HepG2 (cell line): ENCODE measurements around the gene WNT4. TPM values are rescaled to one million over a fixed set of nuclear protein-coding genes. Genes with fewer than 3 reads are reported as not detected.

Source experiments
- ATAC-seq: fragments of 200-7000 bp; cut with Tn5 transposase; 3 replicates; pipeline ENCODE4 v1.9.1; 2020; ENCODE audit warnings: mild to moderate bottlenecking, moderate library complexity
- BruUV-seq: library from RNA; stranded (reverse); fragments of 400-500 nt; replicated peaks from 2 replicates; lab custom pipeline; 2021; lab: Mats Ljungman, UMichigan
- CTCF ChIA-PET: fragments of 300-600 bp; formaldehyde crosslinking; extraction: SDS; loops from one replicate; lab custom pipeline; 2021; ENCODE audit warnings: low total read pairs, inconsistent platforms, low intra/inter-chr PET ratio; lab: Yijun Ruan, JAX
- POLR2A ChIA-PET: fragments of 350-600 bp; sonication (Branson Sonifier 250); formaldehyde crosslinking; loops from one replicate; lab custom pipeline; 2020; ENCODE audit warnings: antibody characterized with exemption, inconsistent platforms; lab: Yijun Ruan, JAX
- DNase-seq: peaks from one replicate; pipeline ENCODE4 v3.0.0-alpha.2; 2015; ENCODE audit warnings: low spot score
- FAIRE-seq: peaks from 3 replicates; lab custom pipeline; 2011; peaks lifted over from hg19 to GRCh38; lab: Jason Lieb, UNC
- H2AFZ ChIP-seq: one replicate; pipeline ENCODE4 v1.6.1; 2011; ENCODE audit warnings: low read length, inconsistent platforms
- H3K27ac ChIP-seq: fragments of 300-600 bp; 3 replicates; pipeline ENCODE4 v1.8.0; 2011; ENCODE audit warnings: mixed run types, mild to moderate bottlenecking, mixed read lengths, low read length, inconsistent platforms; ENCODE audit not compliant: insufficient read depth; ENCODE audit errors: extremely low read length
- H3K27me3 ChIP-seq, 2 experiments: fragments of 200-600 bp in 1 of 2; 2 replicates in 1 of 2; 3 replicates in 1 of 2; pipeline versions ENCODE4 v1.6.0 to v1.8.0; 2011; ENCODE audit warnings: low read length in 2 of 2, mild to moderate bottlenecking in 2 of 2, moderate library complexity in 2 of 2, inconsistent platforms in 1 of 2; ENCODE audit not compliant: insufficient read depth in 2 of 2, control insufficient read depth in 1 of 2
- H3K36me3 ChIP-seq, 2 experiments: fragments of 200-600 bp in 1 of 2; replicated peaks in 1 of 2; 2 replicates in 1 of 2; 3 replicates in 1 of 2; pipeline versions ENCODE4 v1.5.1 to v1.8.0; 2011; ENCODE audit warnings: low read length in 2 of 2, inconsistent platforms in 1 of 2; ENCODE audit not compliant: insufficient read depth in 2 of 2, control insufficient read depth in 1 of 2
- H3K4me1 ChIP-seq: 2 replicates; pipeline ENCODE4 v1.5.1; 2012; ENCODE audit warnings: low read length, inconsistent platforms; ENCODE audit not compliant: insufficient read depth
- H3K4me2 ChIP-seq: 2 replicates; pipeline ENCODE4 v1.6.0; 2011; ENCODE audit warnings: low read depth, low read length, inconsistent platforms
- H3K4me3 ChIP-seq, 3 experiments: fragments of 200-600 bp in 1 of 3; sonication (generic), shearing (Covaris generic) in 1 of 3; replicated peaks in 1 of 3; 2 replicates each; pipeline ENCODE4 v1.5.1; 2011 to 2016; ENCODE audit warnings: low read length in 3 of 3, inconsistent platforms in 2 of 3, low read depth in 2 of 3, mild to moderate bottlenecking in 2 of 3, control low read depth in 1 of 3, mixed read lengths in 1 of 3; ENCODE audit not compliant: insufficient read depth in 1 of 3
- H3K79me2 ChIP-seq: one replicate; pipeline ENCODE4 v1.6.1; 2011; ENCODE audit warnings: low read length, inconsistent platforms; ENCODE audit not compliant: insufficient read depth
- H3K9ac ChIP-seq: 2 replicates; pipeline ENCODE4 v1.6.0; 2011; ENCODE audit warnings: mild to moderate bottlenecking, low read depth, low read length, inconsistent platforms; ENCODE audit not compliant: insufficient read depth
- H3K9me3 ChIP-seq: 2 replicates; pipeline ENCODE4 v1.5.1; 2012; ENCODE audit warnings: mild to moderate bottlenecking, low read length
- H4K20me1 ChIP-seq: 2 replicates; pipeline ENCODE4 v1.6.0; 2011; ENCODE audit warnings: inconsistent platforms, mild to moderate bottlenecking, low read length, moderate library complexity; ENCODE audit not compliant: insufficient read depth
- CSRNP1 ChIP-seq: sonication (generic); formaldehyde crosslinking; IDR thresholded peaks from 2 replicates; pipeline ENCODE4 v1.8.1; 2023; ENCODE audit warnings: mild to moderate bottlenecking, missing genetic modification reagents
- KDM4B ChIP-seq: sonication (generic); formaldehyde crosslinking; IDR thresholded peaks from 2 replicates; pipeline ENCODE4 v1.4.0; 2020; ENCODE audit warnings: missing genetic modification reagents
- MAFF ChIP-seq: IDR thresholded peaks from 2 replicates; pipeline ENCODE4 v1.6.1; 2011; ENCODE audit warnings: low read depth, low read length, improper control_type of control experiment
- NFKBIZ ChIP-seq: IDR thresholded peaks from 2 replicates; pipeline ENCODE4 v1.6.1; 2018; ENCODE audit warnings: missing genetic modification reagents, missing compliant biosample characterization
- ONECUT2 ChIP-seq: sonication (generic); formaldehyde crosslinking; IDR thresholded peaks from 2 replicates; pipeline ENCODE4 v1.4.0; 2020; ENCODE audit warnings: missing genetic modification reagents
- WGBS: methylation state at CpG from one replicate; pipeline ENCODE4 v1.1.6; 2017; ENCODE audit warnings: low lambda C conversion rate; 5-methylcytosine and 5-hydroxymethylcytosine counted together
- in situ Hi-C: cut with HindIII; loops from 2 replicates; pipeline ENCODE4 v1.10.0; 2017; ENCODE audit warnings: low pct_unique_long_range_greater_than_20kb; ENCODE audit not compliant: extremely low pct_ligation_motif_present
- intact Hi-C: fragments of 100-400 bp; cut with micrococcal nuclease; formaldehyde crosslinking; loops from one replicate; pipeline ENCODE4 v1.10.0; 2022; ENCODE audit not compliant: unreplicated experiment
- polyA plus RNA-seq, 8 experiments: library from polyadenylated mRNA; depleted of rRNA in 3 of 8; stranded (reverse) in 7 of 8; unstranded in 1 of 8; fragments of >200 nt; fragmentation: Illumina TruSeq in 4 of 8; extraction: Trizol in 4 of 8; gene quantifications; 2 replicates each; pipeline versions ENCODE4 v1.2.1 to v1.2.3, GENCODE V29; 2011 to 2016; ENCODE audit warnings: low read depth in 4 of 8, missing spikeins in 1 of 8, mixed read lengths in 1 of 8; ENCODE audit not compliant: insufficient read depth in 1 of 8
- total RNA-seq, 5 experiments: library from RNA; depleted of rRNA; stranded (reverse); fragments of >200 nt; fragmentation: Illumina TruSeq; extraction: Trizol; gene quantifications; 2 replicates each; pipeline ENCODE4 v1.2.3, GENCODE V29; 2016; ENCODE audit warnings: low read depth in 1 of 5
- TF ChIP-seq, protein P1 (sequence below): IDR thresholded peaks from 2 replicates; pipeline ENCODE4 v1.6.1; 2016; ENCODE audit warnings: control low read depth

Gene WNT4
- total and polyA plus RNA-seq, 2 of the 13 experiments (the other 11 are each of a cell fraction or from before 2014, with no cell fraction given) = not detected

- TF ChIP-seq KDM4B = no peak
- TF ChIP-seq ONECUT2 = no peak
- TF ChIP-seq MAFF = no peak
- TF ChIP-seq NFKBIZ (CRISPR knock-in tag) = no peak
- TF ChIP-seq, protein P1, sequence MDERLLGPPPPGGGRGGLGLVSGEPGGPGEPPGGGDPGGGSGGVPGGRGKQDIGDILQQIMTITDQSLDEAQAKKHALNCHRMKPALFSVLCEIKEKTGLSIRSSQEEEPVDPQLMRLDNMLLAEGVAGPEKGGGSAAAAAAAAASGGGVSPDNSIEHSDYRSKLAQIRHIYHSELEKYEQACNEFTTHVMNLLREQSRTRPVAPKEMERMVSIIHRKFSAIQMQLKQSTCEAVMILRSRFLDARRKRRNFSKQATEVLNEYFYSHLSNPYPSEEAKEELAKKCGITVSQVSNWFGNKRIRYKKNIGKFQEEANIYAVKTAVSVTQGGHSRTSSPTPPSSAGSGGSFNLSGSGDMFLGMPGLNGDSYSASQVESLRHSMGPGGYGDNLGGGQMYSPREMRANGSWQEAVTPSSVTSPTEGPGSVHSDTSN (CRISPR knock-in tag) = no peak
- TF ChIP-seq, all 625 proteins: peak for 0
These were observed 11.0 kb upstream of the WNT4 start (continued) for GRCh38 chr1:22153660-22154437.

- H3K79me2 ChIP-seq = no peaks in the 10 kb centered on the region
- ATAC-seq (no peak), DNase-seq (no peak), FAIRE-seq (no peak)
- peaks cover 6 to 77% of the 10 kb centered on the region in 2 experiments; a peak in 4 of 5 replicates for H3K27me3 ChIP-seq
- POLR2A ChIA-PET = no interaction called here
- H3K27ac ChIP-seq = no peak overlapping the region
- CTCF ChIA-PET = no interaction called here
- peaks cover 3% of the 10 kb centered on the region; the same call in 1 of the 2 replicates for H4K20me1 ChIP-seq
- no peak for TF ChIP-seq CSRNP1 (CRISPR knock-in tag)
- H3K4me1 ChIP-seq = no peaks in the 10 kb centered on the region
- H3K9ac ChIP-seq = no peak overlapping the region
- BruUV-seq = no TSS peak
- no peaks in the 10 kb centered on the region for H3K9me3 ChIP-seq
- in situ Hi-C loops = no loop called here
- WGBS = 8% methylated on average over 6 of the region's 6 CpGs
- no peak overlapping the region for H2AFZ ChIP-seq
- intact Hi-C loops = no loop called here
- H3K36me3 ChIP-seq = no peaks in the 10 kb centered on the region
- no peak overlapping the region for H3K4me2 ChIP-seq
- H3K4me3 ChIP-seq = no peak overlapping the region
These were observed 8.0 kb upstream of the WNT4 start for GRCh38 chr1:22150923-22151322.
